Loucy (cell line): ENCODE data around the gene ADAMTS19.

Source experiments
- H2AFZ ChIP-seq: fragments of 200-600 bp; sonication (generic); 2 replicates; pipeline ENCODE4 v1.6.0; 2016; ENCODE audit warnings: antibody characterized with exemption, mild to moderate bottlenecking, low read length, moderate library complexity
- H3F3A ChIP-seq: fragments of 200-600 bp; 2 replicates; pipeline ENCODE4 v1.6.0; 2016; ENCODE audit warnings: antibody characterized with exemption, low read depth, mild to moderate bottlenecking
- H3K27me3 ChIP-seq: fragments of 200-600 bp; sonication (generic); 2 replicates; pipeline ENCODE4 v1.6.1; 2014; ENCODE audit warnings: low read length, mild to moderate bottlenecking; ENCODE audit not compliant: insufficient read depth, poor library complexity, severe bottlenecking
- H3K36me3 ChIP-seq: fragments of 200-600 bp; sonication (generic); 2 replicates; pipeline ENCODE4 v1.6.1; 2016; ENCODE audit warnings: low read length; ENCODE audit not compliant: insufficient read depth
- H3K4me1 ChIP-seq: fragments of 200-600 bp; sonication (generic); 2 replicates; pipeline ENCODE4 v1.5.1; 2014; ENCODE audit warnings: low read length, mild to moderate bottlenecking; ENCODE audit not compliant: insufficient read depth, poor library complexity, severe bottlenecking
- H3K4me2 ChIP-seq: fragments of 200-600 bp; sonication (generic); 2 replicates; pipeline ENCODE4 v1.6.0; 2014; ENCODE audit warnings: antibody characterized with exemption, low read length, low read depth, mild to moderate bottlenecking; ENCODE audit not compliant: poor library complexity, severe bottlenecking
- H3K4me3 ChIP-seq: fragments of 200-600 bp; sonication (generic); 2 replicates; pipeline ENCODE4 v1.5.1; 2014; ENCODE audit warnings: low read length, mild to moderate bottlenecking, mixed read lengths; ENCODE audit not compliant: poor library complexity, severe bottlenecking
- H3K79me2 ChIP-seq: fragments of 200-600 bp; sonication (generic); 2 replicates; pipeline ENCODE4 v1.6.1; 2014; ENCODE audit warnings: low read length; ENCODE audit not compliant: insufficient read depth
- H3K9ac ChIP-seq: fragments of 200-600 bp; sonication (generic); 2 replicates; pipeline ENCODE4 v1.6.0; 2014; ENCODE audit warnings: mild to moderate bottlenecking, low read depth, low read length, moderate library complexity; ENCODE audit not compliant: poor library complexity, severe bottlenecking
- H3K9me2 ChIP-seq: fragments of 200-600 bp; sonication (generic); replicated peaks from 2 replicates; pipeline ENCODE4 v1.6.1; 2016; ENCODE audit warnings: low read depth, low read length, mixed read lengths
- H3K9me3 ChIP-seq: fragments of 200-600 bp; sonication (generic); 2 replicates; pipeline ENCODE4 v1.6.1; 2014; ENCODE audit warnings: mild to moderate bottlenecking, antibody characterized with exemption, low read length, low read depth; ENCODE audit not compliant: insufficient read depth
- H4K20me1 ChIP-seq: fragments of 200-600 bp; sonication (generic); 2 replicates; pipeline ENCODE4 v1.6.0; 2014; ENCODE audit warnings: antibody characterized with exemption, low read length, mild to moderate bottlenecking; ENCODE audit not compliant: insufficient read depth, poor library complexity, severe bottlenecking
- CTCF ChIP-seq: fragments of 200-600 bp; sonication (generic); conservative IDR thresholded peaks from 2 replicates; pipeline ENCODE4 v1.5.1; 2014; ENCODE audit warnings: mild to moderate bottlenecking, antibody characterized with exemption, low read length
- EZH2phosphoT487 ChIP-seq: fragments of 200-600 bp; IDR thresholded peaks from 2 replicates; pipeline ENCODE4 v1.6.1; 2018; ENCODE audit warnings: antibody characterized with exemption, mild to moderate bottlenecking, moderate library complexity, borderline replicate concordance

The ADAMTS19 gene

GRCh38 chr5:129447968-129448367 is 12.1 kb upstream of the ADAMTS19 start:
- Histone ChIP-seq H4K20me1 (no peaks in the 10 kb centered on the region), H3K9me2 (no peaks in the 10 kb centered on the region), H3F3A (no peaks in the 10 kb centered on the region), H3K9me3 (no peaks in the 10 kb centered on the region), H2AFZ (no peak overlapping the region), H3K27me3 (no peaks in the 10 kb centered on the region), H3K79me2 (no peaks in the 10 kb centered on the region), H3K4me1 (no peaks in the 10 kb centered on the region), H3K36me3 (no peaks in the 10 kb centered on the region), H3K4me3 (no peak overlapping the region), H3K9ac (no peak overlapping the region), H3K4me2 (no peak overlapping the region)
- no peak for TF ChIP-seq EZH2phosphoT487

DNA sequence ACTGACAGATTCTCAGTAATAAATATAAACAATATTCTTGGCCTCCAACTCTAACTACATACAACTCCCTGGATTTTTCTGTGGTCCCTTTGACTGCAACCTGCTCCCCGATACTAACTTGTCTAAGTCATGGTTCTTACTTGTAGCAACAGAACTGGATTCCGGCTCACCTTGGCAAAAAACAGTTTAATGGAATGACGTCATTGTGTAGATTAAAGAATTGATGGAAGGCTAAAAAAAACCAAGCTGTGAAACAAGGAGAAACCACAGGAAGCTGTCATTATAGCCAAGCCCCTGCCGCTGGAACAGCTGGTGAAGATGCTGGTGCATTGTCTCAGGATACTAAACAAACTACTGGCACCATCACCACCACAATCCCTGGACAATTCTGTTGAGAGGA is 11.4 kb upstream of the ADAMTS19 start:
- Histone ChIP-seq H3K9ac (no peak overlapping the region), H2AFZ (no peak overlapping the region), H3K9me3 (no peaks in the 10 kb centered on the region), H4K20me1 (no peaks in the 10 kb centered on the region), H3K4me3 (no peak overlapping the region), H3K27me3 (no peaks in the 10 kb centered on the region), H3F3A (no peaks in the 10 kb centered on the region), H3K4me2 (no peak overlapping the region), H3K36me3 (no peaks in the 10 kb centered on the region), H3K9me2 (no peaks in the 10 kb centered on the region), H3K4me1 (no peaks in the 10 kb centered on the region), H3K79me2 (no peaks in the 10 kb centered on the region)
- TF ChIP-seq CTCF (no peak), EZH2phosphoT487 (no peak)

GRCh38 chr5:129454461-129454860 is 5.6 kb upstream of the ADAMTS19 start:
- H3K27me3 ChIP-seq, result no peaks in the 10 kb centered on the region
- H4K20me1 ChIP-seq, result no peaks in the 10 kb centered on the region
- no peaks in the 10 kb centered on the region for H3K79me2 ChIP-seq
- H3K36me3 ChIP-seq, result no peaks in the 10 kb centered on the region
- no peak overlapping the region for H2AFZ ChIP-seq
- H3K4me3 ChIP-seq, result no peak overlapping the region
- TF ChIP-seq EZH2phosphoT487 (no peak), CTCF (no peak)
- no peak overlapping the region for H3K4me2 ChIP-seq
- H3K4me1 ChIP-seq, result peaks cover 3% of the 10 kb centered on the region
- no peaks in the 10 kb centered on the region for H3K9me3 ChIP-seq
- H3F3A ChIP-seq, result no peaks in the 10 kb centered on the region
- H3K9ac ChIP-seq, result no peak overlapping the region
- H3K9me2 ChIP-seq, result no peaks in the 10 kb centered on the region

DNA sequence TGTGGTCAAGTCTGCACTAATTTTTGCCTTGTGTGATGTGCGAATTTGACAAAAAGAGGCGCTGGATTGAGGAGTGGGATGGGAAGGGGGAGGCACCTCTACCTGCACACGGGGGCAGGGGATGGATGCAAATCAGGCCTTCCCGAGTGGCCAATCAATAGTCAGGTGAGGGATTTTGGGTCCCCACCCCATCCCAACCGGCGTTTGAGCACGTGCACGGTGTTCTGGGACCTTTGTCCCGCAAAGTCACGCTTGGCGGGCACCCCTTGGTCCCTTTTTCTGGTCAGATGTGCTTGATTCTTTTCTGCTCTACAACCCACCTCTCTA is 685 bp upstream of the ADAMTS19 start:
- Histone ChIP-seq H3K9me3 (no peaks in the 10 kb centered on the region), H3K4me1 (peaks cover 16% of the 10 kb centered on the region), H3K4me3 (no peak overlapping the region), H3K36me3 (no peaks in the 10 kb centered on the region), H3K9ac (no peak overlapping the region), H2AFZ (no peak overlapping the region), H4K20me1 (no peaks in the 10 kb centered on the region), H3K4me2 (no peak overlapping the region), H3K9me2 (no peaks in the 10 kb centered on the region), H3K79me2 (no peaks in the 10 kb centered on the region), H3K27me3 (no peaks in the 10 kb centered on the region), H3F3A (no peaks in the 10 kb centered on the region)
- no peak for TF ChIP-seq EZH2phosphoT487
- no peak for TF ChIP-seq CTCF
